ENCODE data around the gene DDX39A. TPM values are rescaled to one million over a fixed set of nuclear protein-coding genes. Genes with fewer than 3 reads are reported as not detected.
"Not testable (repeated sequence)": the region's sequence is repeated elsewhere in the genome, so short reads cannot be mapped to it uniquely, and the experiment has no call there.

DDX39A gene
- polyA plus RNA-seq, 12 donors = 35.6 to 55.0 (median 41.8) TPM; not detected in 1

- no peak for DNase-seq
Observed at GRCh38 chr19:14368011-14368513, 51.1 kb downstream of the DDX39A start.

- DNase-seq = no peak
Observed at GRCh38 chr19:14367016-14367415, 52.1 kb downstream of the DDX39A start.

- DNase-seq = peak; percentile 59
Observed at GRCh38 chr19:14366529-14366928, 52.6 kb downstream of the DDX39A start.

- not testable (repeated sequence) for DNase-seq
Observed at GRCh38 chr19:14364098-14364443, 55.1 kb downstream of the DDX39A start.

- DNase-seq = no peak
Observed at GRCh38 chr19:14363183-14364097, 55.7 kb downstream of the DDX39A start.

- DNase-seq = no peak
Observed at GRCh38 chr19:14361824-14362223, 57.3 kb downstream of the DDX39A start.

Other genes with a start within 250 kb of the DDX39A start
- 10 to 100 TPM; 13.5 to 70.1 (median 16.0) TPM for gene ADGRL1, start 213.2 kb downstream of the DDX39A start, polyA plus RNA-seq (ENCODE audit: insufficient read length in 12 of 12)
- gene ADGRE5, start 37.9 kb downstream of the DDX39A start, polyA plus RNA-seq (ENCODE audit: insufficient read length in 12 of 12) = 10 to 100 TPM in 11 of 12 donors, not detected in 1; 36.8 to 69.5 (median 50.5) TPM
- 10 to 100 TPM in 11 of 12 donors, not detected in 1; 41.3 to 73.8 (median 53.7) TPM for gene PKN1, start 14.0 kb upstream of the DDX39A start, polyA plus RNA-seq (ENCODE audit: insufficient read length in 12 of 12)
- gene PTGER1, start 56.0 kb upstream of the DDX39A start, polyA plus RNA-seq (ENCODE audit: insufficient read length in 12 of 12) = under 1 TPM in 3 of 12 donors, not detected in 9; 0.11 to 0.12 (median 0.12) TPM
- gene GIPC1, start 76.8 kb upstream of the DDX39A start, polyA plus RNA-seq (ENCODE audit: insufficient read length in 12 of 12) = 10 to 100 TPM in 11 of 12 donors, not detected in 1; 28.6 to 60.6 (median 38.0) TPM
- gene DNAJB1, start 99.1 kb upstream of the DDX39A start, polyA plus RNA-seq (ENCODE audit: insufficient read length in 12 of 12) = 10 to 100 TPM in 11 of 12 donors, not detected in 1; 68.0 to 89.3 (median 76.1) TPM
- gene TECR, start 110.3 kb upstream of the DDX39A start, polyA plus RNA-seq (ENCODE audit: insufficient read length in 12 of 12) = 100 to 1,000 TPM in 7 of 12 donors, 10 to 100 TPM in 4, not detected in 1; 73.9 to 183 (median 113) TPM
- gene NDUFB7, start 152.7 kb upstream of the DDX39A start, polyA plus RNA-seq (ENCODE audit: insufficient read length in 12 of 12) = 100 to 1,000 TPM in 6 of 12 donors, 10 to 100 TPM in 5, not detected in 1; 56.7 to 137 (median 100) TPM
- gene CLEC17A, start 163.7 kb upstream of the DDX39A start, polyA plus RNA-seq (ENCODE audit: insufficient read length in 12 of 12) = under 1 TPM in 4 of 12 donors, not detected in 8; 0.09 to 0.66 (median 0.13) TPM

Data from muscle of arm (tissue), 12 donors.